IPS-15b (cell line): Measurements from ENCODE around the gene NOP53.
A peak's percentile ranks its signal among the peaks of the same experiment; 100 is the strongest.
"Not testable (repeated sequence)": the region's sequence is repeated elsewhere in the genome, so short reads cannot be mapped to it uniquely, and the experiment has no call there.

ENCODE experiments used
- H3K27me3 ChIP-seq: one replicate; pipeline ENCODE4 v1.6.1; 2013; ENCODE audit warnings: low read length; ENCODE audit not compliant: control insufficient read depth, insufficient read depth
- H3K36me3 ChIP-seq: one replicate; pipeline ENCODE4 v1.6.1; 2013; ENCODE audit warnings: low read length; ENCODE audit not compliant: control insufficient read depth, insufficient read depth
- H3K4me1 ChIP-seq: one replicate; pipeline ENCODE4 v1.6.1; 2013; ENCODE audit warnings: mild to moderate bottlenecking, low read length; ENCODE audit not compliant: control insufficient read depth, insufficient read depth
- H3K4me3 ChIP-seq: one replicate; pipeline ENCODE4 v1.5.1; 2013; ENCODE audit warnings: low read depth, low read length
- H3K9ac ChIP-seq: one replicate; pipeline ENCODE4 v1.6.1; 2013; ENCODE audit warnings: low read depth, mild to moderate bottlenecking, low read length
- H3K9me3 ChIP-seq: one replicate; pipeline ENCODE4 v1.6.1; 2013; ENCODE audit warnings: mild to moderate bottlenecking, low read length; ENCODE audit not compliant: control insufficient read depth, insufficient read depth

The NOP53 gene

DNA sequence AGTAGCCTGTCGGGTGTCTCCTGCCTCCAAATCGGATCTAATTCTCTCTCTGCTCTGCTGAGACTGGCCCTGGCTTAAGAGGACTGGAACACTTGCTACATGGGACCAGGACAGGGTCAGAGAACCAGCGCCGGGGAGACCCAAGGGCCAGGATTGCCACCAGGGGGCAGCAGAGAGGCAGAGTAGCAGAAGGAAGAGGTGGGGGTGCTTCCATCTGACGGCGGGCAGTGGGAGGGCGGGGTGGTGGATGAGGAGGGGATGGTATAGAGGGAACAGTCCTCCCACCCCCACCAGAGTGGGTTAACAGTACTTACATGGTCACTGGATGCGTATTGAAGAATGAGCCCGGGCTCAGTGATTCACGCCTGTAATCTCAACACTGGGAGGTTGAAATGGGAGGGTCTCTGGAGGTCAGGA lies 45.1 kb downstream of the NOP53 start:
- Histone ChIP-seq H3K9ac (no peak overlapping the region), H3K4me3 (peak overlapping the region; percentile 11), H3K27me3 (no peaks in the 10 kb centered on the region), H3K9me3 (peaks cover 6% of the 10 kb centered on the region), H3K36me3 (peaks cover 5% of the 10 kb centered on the region), H3K4me1 (peaks cover 2% of the 10 kb centered on the region)

DNA sequence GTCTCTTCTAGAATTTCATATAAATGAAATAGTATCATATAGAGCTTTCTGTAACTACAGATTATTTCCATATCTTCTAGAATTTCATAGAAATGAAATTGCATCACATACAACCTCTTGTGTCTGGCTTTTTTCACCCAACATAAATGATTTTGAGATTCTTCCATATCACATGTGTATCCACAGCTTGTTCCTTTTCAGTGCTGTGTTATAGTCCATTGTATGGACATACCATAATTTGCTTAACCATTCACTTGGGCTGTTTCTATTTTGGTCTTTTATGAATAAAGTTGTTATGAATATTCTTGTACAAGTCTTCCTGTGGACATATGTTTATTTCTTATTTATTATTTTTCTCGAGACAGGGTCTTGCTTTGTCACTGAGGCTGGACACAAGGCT lies 47.3 kb downstream of the NOP53 start:
- peaks cover 6% of the 10 kb centered on the region for H3K9me3 ChIP-seq
- no peaks in the 10 kb centered on the region for H3K36me3 ChIP-seq
- no peak overlapping the region for H3K9ac ChIP-seq
- H3K4me1 ChIP-seq = peaks cover 2% of the 10 kb centered on the region
- H3K4me3 ChIP-seq = no peak overlapping the region
- H3K27me3 ChIP-seq = no peaks in the 10 kb centered on the region

DNA sequence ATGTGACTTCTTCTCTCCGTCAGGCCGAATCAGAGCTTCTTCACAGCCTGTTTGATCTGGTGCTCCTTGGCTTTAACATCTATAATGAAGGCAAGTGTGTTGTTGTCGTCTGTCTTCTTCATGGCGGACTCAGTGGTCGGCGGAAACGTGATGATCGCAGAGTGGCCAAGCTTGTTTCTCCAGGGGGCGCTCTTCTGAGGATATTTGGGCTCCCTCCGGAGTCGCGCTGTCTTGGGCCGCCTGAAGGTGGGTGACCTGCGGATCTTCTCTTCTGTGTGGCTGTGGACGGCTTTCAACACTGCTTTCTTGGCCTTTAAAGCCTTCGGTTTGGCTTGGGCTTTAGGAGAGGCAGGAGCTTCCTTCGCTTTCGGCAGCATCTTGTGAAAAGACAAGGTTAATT lies 49.2 kb downstream of the NOP53 start:
- H3K4me1 ChIP-seq = no peaks in the 10 kb centered on the region
- H3K27me3 ChIP-seq = no peaks in the 10 kb centered on the region
- H3K4me3 ChIP-seq = no peak overlapping the region
- H3K36me3 ChIP-seq = no peaks in the 10 kb centered on the region
- no peak overlapping the region for H3K9ac ChIP-seq
- H3K9me3 ChIP-seq = peaks cover 6% of the 10 kb centered on the region

DNA sequence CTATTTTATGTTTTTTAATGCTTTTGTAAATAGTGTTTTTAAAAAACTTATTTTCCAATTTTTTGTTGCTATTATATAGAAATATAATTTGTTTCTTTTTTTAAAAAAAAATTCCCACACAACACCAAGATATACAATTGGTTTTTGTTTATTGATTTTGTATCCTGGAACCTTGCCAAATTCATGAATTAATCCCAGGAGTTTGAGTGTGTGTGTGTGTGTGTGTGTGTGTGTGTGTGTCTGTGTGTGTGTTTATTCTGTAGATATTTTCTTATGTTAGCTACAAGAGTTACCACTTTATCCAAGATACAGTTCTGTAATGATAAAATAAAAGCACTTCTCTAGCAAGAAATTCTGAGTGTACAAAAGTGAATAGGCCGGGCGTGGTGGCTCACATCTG lies 51.4 kb downstream of the NOP53 start:
- H3K9me3 ChIP-seq = peaks cover 6% of the 10 kb centered on the region
- no peak overlapping the region for H3K9ac ChIP-seq
- H3K36me3 ChIP-seq = peaks cover under 1% of the 10 kb centered on the region
- H3K4me1 ChIP-seq = no peaks in the 10 kb centered on the region
- H3K27me3 ChIP-seq = no peaks in the 10 kb centered on the region
- H3K4me3 ChIP-seq = no peak overlapping the region

DNA sequence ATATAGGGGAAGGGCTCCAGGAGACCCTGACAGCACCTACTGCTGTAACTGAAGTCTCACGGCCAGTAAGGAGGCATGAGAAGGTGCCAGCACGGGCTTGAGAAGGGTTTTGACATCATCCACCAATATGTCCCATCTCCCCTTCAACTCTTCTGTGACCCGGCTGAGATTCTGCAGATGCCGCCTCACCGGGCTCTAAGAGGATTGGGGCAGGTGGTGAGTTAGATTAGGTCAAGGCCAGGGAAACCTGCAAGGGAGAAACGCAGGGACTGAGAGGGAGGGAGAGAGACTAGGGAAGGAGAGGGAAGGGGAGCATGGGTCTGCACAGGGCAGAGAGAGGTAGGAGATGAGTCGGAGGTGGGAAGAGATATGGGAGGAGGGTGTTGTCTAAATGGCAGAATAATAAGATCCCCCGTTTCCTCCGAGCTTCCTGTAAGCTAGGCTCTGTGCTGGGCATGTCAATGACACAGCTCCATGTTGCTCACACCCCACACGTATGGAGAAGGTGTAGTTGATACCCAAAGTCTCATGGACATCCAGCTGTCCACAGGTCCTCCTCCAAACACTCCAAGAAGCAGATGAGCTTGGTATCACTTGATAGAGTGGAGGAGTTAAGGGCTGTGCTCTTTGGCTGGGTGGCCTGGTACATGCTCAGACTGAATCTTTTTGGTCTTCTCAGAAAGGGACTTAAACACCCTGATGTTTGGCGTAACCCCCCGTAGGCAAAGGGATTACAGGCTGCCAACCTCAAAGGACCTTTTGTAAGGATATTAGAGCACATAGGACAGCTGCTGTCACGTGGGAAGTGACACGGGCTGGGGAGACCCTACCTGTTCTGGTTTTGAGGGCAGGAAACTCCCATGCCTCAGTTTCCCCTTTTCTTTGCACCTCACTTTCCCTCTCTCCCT lies 52.9 kb downstream of the NOP53 start:
- H3K9me3 ChIP-seq = no peaks in the 10 kb centered on the region
- no peaks in the 10 kb centered on the region for H3K4me1 ChIP-seq
- no peak overlapping the region for H3K4me3 ChIP-seq
- peaks cover 2% of the 10 kb centered on the region for H3K36me3 ChIP-seq
- no peak overlapping the region for H3K9ac ChIP-seq
- no peaks in the 10 kb centered on the region for H3K27me3 ChIP-seq

DNA sequence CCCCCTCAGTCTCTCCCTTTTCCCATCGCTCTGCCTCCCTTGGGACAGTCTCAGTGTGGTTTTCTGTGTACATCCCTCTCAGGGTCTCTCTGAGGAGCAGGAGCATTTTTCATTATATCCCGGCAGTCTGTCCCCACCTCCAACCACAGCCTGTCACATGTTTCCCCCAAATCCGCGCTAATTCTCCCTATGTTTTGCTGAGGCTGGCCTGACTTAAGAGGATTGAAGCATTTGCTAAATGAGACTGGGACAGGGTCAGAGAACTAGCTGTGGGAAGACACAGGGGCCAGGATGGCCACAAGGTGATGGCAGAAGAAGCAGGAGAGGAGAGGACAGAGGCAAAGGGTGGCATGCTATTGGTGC lies 53.5 kb downstream of the NOP53 start:
- Histone ChIP-seq H3K36me3 (peaks cover 2% of the 10 kb centered on the region), H3K4me1 (no peaks in the 10 kb centered on the region), H3K9me3 (no peaks in the 10 kb centered on the region), H3K4me3 (no peak overlapping the region), H3K27me3 (no peaks in the 10 kb centered on the region), H3K9ac (no peak overlapping the region)

DNA sequence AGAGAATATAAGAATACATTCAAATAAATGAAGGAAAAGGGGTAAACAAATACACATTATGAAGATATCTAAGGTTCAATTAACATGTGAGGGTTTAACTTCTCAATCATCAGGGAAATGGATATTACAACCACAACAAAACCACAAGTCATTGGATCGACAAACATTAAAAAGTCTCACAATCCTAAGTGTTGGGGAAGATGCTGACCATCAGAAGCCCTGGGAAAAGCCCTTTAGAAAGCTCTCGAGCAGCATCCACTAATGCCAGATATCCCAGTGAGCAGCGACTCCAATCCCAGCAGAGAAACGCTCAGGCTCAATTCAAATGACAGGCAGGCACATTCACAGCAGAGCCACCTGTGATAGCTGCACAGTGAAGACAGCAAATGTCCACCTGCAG lies 55.9 kb downstream of the NOP53 start:
- Histone ChIP-seq H3K9me3 (no peaks in the 10 kb centered on the region), H3K27me3 (no peaks in the 10 kb centered on the region), H3K4me1 (no peaks in the 10 kb centered on the region), H3K4me3 (no peak overlapping the region), H3K9ac (no peak overlapping the region), H3K36me3 (peaks cover 2% of the 10 kb centered on the region)

DNA sequence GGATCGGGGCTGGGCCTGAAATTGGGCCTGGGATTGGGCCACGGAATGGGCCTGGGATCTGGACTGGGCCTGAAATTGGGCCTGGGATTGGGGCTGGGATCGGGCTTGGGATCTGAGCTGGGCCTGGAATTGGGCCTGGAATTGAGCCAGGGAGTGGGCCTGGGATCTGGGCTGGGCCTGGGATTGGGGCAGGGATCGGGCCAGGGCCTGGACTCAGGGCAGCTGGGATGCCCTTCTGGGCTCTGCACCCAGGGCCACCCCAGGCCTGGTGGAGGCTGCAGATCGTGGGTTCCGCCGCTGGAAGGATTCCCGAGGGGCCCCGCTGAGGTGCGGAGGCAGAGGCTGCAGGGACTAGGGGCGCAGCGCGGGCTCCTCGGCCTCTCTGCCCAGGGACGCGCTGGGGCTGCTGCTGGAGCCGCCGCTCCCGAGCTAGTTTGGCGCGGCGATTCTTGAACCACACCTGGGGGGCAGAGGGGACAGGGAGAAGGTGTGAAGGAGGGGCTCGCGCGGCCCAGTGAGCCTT lies 57.2 kb downstream of the NOP53 start:
- Histone ChIP-seq H3K27me3 (no peaks in the 10 kb centered on the region), H3K4me3 (no peak overlapping the region), H3K9me3 (no peaks in the 10 kb centered on the region), H3K36me3 (peaks cover 2% of the 10 kb centered on the region), H3K9ac (peak overlapping the region; percentile 47), H3K4me1 (no peaks in the 10 kb centered on the region)

DNA sequence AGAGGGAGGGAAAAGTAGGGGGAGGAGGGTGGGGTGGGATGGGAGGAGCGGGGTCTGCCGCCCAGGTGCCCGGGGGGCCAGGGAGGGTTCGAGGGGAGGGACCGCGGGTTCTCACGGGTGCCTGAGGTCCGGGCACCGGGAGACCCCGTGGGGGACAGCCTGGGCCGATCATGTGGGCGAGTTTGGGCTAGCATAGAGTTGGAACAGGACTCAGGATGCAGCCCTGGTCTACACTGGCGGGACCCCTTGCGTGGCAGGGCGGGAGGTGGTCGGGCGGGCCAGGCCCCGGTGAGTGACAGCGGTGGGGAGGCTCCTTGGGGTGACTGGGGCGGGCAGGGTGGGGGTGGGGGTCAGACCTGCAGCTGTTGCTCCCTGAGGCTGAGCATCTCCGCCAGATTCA lies 57.8 kb downstream of the NOP53 start:
- not testable (repeated sequence) for H3K27me3 ChIP-seq, H3K36me3 ChIP-seq, H3K9ac ChIP-seq, H3K4me3 ChIP-seq, H3K4me1 ChIP-seq, H3K9me3 ChIP-seq

DNA sequence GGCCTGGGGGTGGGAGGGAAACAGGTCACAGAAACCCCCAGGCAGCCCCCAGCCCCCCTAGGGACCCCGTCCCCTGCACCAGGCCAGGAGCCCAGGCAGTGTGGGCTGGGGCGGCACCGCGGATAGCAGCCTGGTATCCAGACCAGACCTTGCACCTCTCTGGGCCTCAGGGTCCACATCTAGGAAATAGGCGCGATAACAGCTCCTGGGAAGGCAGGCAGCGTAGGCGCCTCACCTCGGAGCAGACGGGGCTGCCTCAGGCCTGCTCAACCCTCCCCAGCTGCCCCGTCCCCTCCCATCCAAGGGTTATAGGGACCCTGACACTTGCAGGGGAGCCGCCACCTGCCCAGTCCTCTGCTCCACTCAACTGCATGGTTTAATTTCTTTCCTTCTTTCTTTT lies 58.3 kb downstream of the NOP53 start:
- H3K4me1 ChIP-seq, H3K9me3 ChIP-seq, H3K9ac ChIP-seq, H3K4me3 ChIP-seq, H3K36me3 ChIP-seq, H3K27me3 ChIP-seq: not testable (repeated sequence)

DNA sequence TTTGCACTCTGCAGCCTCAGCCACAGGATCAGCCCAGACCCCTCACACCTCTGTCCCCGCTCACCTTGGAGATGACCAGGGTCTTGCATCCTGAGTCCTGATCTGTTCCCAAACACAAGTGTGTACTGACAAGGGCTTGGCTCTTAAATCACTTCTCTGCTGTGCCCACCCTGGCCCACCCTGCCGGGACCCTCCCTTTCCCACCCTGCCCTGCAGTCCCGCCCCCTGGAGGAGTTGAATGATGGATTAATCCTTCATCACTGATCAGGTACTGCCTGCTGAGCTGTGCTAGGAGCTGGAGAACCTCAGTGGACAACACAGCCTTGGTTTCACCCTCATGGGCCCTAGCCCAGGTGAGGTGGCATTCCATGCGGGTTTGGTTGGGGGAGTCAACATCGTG lies 59.1 kb downstream of the NOP53 start, which contains the start of gene TPRX1:
TSS of gene TPRX1 (minus strand) at position 101 of the 400 bp plus-strand sequence. CDS start at position 89, 12 bp downstream.
- not testable (repeated sequence) for H3K4me1 ChIP-seq, H3K9me3 ChIP-seq, H3K27me3 ChIP-seq

DNA sequence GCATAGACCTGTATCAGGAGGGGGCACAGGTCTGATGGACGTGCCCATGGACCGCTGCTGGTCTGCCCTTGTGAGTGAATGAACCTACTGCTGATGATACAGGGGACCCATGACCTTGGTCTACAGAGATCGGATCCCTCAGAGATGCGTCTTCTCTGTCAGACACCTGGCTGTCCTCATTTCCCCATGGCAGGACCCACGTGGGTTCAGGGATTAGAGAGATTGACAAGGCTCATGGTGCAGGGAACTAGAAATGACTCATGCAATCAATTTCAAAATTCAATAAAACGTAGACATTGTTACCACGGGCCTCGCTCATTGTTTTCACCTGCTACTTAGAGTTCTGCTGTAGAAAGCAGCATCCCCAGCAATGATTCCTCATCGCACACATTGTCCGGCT lies 60.0 kb downstream of the NOP53 start:
- no peak overlapping the region for H3K9ac ChIP-seq
- no peaks in the 10 kb centered on the region for H3K27me3 ChIP-seq
- no peak overlapping the region for H3K4me3 ChIP-seq
- H3K36me3 ChIP-seq = peaks cover 2% of the 10 kb centered on the region
- H3K4me1 ChIP-seq = no peaks in the 10 kb centered on the region
- H3K9me3 ChIP-seq = no peaks in the 10 kb centered on the region

More for the DNA sequence above, 59.1 kb downstream of the NOP53 start, which contains the start of gene TPRX1:
- not testable (repeated sequence) for H3K4me3 ChIP-seq, H3K36me3 ChIP-seq, H3K9ac ChIP-seq
